ENCODE measurements around the gene PPP3R1. TPM values are rescaled to one million over a fixed set of nuclear protein-coding genes. Genes with fewer than 3 reads are reported as not detected.

PPP3R1 gene
- total RNA-seq, 1 experiment from 2014 or later = 74.2 TPM

- H3K56ac ChIP-seq (ENCODE audit: insufficient read length, low read depth, low read length) = no peak overlapping the region
- no peaks in the 10 kb centered on the region for H3K27me3 ChIP-seq (ENCODE audit: insufficient read depth, low read length)
- no peaks in the 10 kb centered on the region for H3K23me2 ChIP-seq (ENCODE audit: insufficient read length, low read depth, low read length, poor library complexity, severe bottlenecking)
- Mint-ChIP-seq H3K4me3 (no peak overlapping the region), H3K27me3 (ENCODE audit: low read depth) (peaks cover 4% of the 10 kb centered on the region; the same call in 1 of the 2 replicates), H3K36me3 (ENCODE audit: insufficient read depth in 1 of 3, low read depth in 3 of 3) (no peaks in the 10 kb centered on the region), H3K27ac (no peak overlapping the region), H3K4me1 (peaks cover 3 to 6% of the 10 kb centered on the region in 2 experiments; a peak in 1 of 4 replicates), H3K9me3 (no peaks in the 10 kb centered on the region)
- no peak overlapping the region for H3K4me2 ChIP-seq (ENCODE audit: insufficient read depth, insufficient read length, low read length)
- no peaks in the 10 kb centered on the region for H3K9me3 ChIP-seq (ENCODE audit: control insufficient read depth, low read depth, low read length)
- no peak overlapping the region for H3K9ac ChIP-seq (ENCODE audit: extremely low read depth, insufficient read length, low read length)
- no peak overlapping the region for H2BK15ac ChIP-seq (ENCODE audit: low read depth, low read length)
- no peak overlapping the region for H4K91ac ChIP-seq (ENCODE audit: insufficient read length, low read depth, low read length)
- no peak overlapping the region for H3T11ph ChIP-seq (ENCODE audit: low read length)
- no peak overlapping the region for H2BK120ac ChIP-seq (ENCODE audit: low read depth, low read length, poor library complexity, severe bottlenecking)
- no peak for TF ChIP-seq CTCF (conservative IDR thresholded peaks at IDR 0.05)
- no peaks in the 10 kb centered on the region for H3K4me1 ChIP-seq (ENCODE audit: insufficient read depth, low read length)
- no peak overlapping the region for H3K18ac ChIP-seq (ENCODE audit: insufficient read length, low read depth, low read length)
- no peaks in the 10 kb centered on the region for H4K20me1 ChIP-seq (ENCODE audit: control insufficient read depth, insufficient read depth, insufficient read length)
- no peak overlapping the region for H3K4ac ChIP-seq (ENCODE audit: low read depth, low read length)
- no peak for DNase-seq
- H2AFZ ChIP-seq (ENCODE audit: low read length) = no peak overlapping the region
- H3K27ac ChIP-seq (ENCODE audit: insufficient read length, low read depth, low read length) = no peak overlapping the region
- H3K79me2 ChIP-seq (ENCODE audit: insufficient read depth, low read length) = no peaks in the 10 kb centered on the region
- no CpG with 5 or more reads among the region's 1 CpG for WGBS (ENCODE audit: extremely low coverage, insufficient read length, low lambda C conversion rate)
- no peak overlapping the region for H4K8ac ChIP-seq (replicated peaks; ENCODE audit: insufficient read length, low read depth, low read length)
- H2BK12ac ChIP-seq (ENCODE audit: insufficient read length, low read depth, low read length) = no peak overlapping the region
- H4K5ac ChIP-seq (ENCODE audit: insufficient read length, low read depth, low read length) = no peak overlapping the region
- no peak overlapping the region for H2BK5ac ChIP-seq (ENCODE audit: insufficient read length, low read length)
- H2BK20ac ChIP-seq (ENCODE audit: low read depth, low read length, poor library complexity, severe bottlenecking) = no peak overlapping the region
- H3K14ac ChIP-seq (ENCODE audit: insufficient read depth, low read length) = no peak overlapping the region
- H3K79me1 ChIP-seq (ENCODE audit: insufficient read depth, low read depth, low read length, poor library complexity, severe bottlenecking) = no peaks in the 10 kb centered on the region
- H2AK5ac ChIP-seq (ENCODE audit: insufficient read length, low read length) = no peak overlapping the region
- no peak overlapping the region for H3K23ac ChIP-seq (ENCODE audit: insufficient read length, low read depth, low read length)
These were observed 25.8 kb upstream of the PPP3R1 start for GRCh38 chr2:68278169-68278568.

All from H9 (cell line).